Stimulated activated CD4-positive, alpha-beta T cell treated with anti-CD3 and anti-CD28 coated beads, Interleukin-15, amount 100 ng/mL, for 1 hour (primary cell): Measurements from ENCODE around the gene NFKB2.
A peak's percentile ranks its signal among the peaks of the same experiment; 100 is the strongest.

Source experiments
- DNase-seq, 2 donors: peaks; one replicate each; pipeline ENCODE4 v3.0.0-alpha.2; 2020; ENCODE audit warnings: low read depth in 1 of 2, low spot score in 1 of 2

NFKB2 gene

GRCh38 chr10:102450374-102451104 lies 55.0 kb downstream of the NFKB2 start:
- DNase-seq = peak; percentile 74 to 85

DNA sequence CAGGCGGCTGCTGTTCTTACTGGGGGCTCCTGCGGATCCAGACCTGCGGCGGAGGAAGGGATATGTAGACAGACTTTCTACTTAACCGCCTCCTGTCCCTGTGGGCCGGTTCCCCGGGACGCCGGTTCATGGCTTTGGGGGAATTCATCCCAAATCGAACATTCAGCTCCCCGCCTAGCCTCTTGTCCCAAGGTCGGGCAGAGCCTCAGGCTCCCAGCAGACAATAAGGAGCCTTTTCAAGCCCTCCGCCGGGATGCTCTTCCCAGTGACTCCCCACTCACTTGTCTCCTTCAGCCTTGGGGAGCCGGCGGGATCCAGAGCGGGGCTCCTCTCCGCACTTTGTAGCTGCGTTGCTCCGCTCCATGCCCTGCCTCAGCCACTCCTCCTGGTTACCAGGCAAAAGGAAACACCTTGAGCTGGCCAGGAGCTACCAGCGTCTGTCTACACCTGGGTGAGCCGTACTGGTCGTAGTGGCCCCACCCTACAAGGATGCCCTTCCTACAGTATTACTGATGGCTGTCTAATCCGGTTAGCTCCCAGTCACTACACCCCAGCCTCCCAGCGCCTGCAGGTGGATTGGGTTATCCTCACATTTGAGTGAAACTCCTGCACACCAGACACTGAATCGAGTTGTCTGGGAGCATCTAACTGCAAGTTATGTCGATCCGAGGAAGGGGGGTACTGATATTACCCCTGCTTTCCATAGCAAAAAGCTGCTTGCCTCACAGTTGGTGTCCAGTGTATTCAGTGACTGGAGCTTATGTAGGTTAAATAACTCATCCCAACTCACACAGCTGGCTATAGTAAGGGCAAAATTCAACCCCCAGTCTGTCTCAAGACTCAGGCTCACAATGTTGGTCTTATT lies 55.8 kb downstream of the NFKB2 start, which contains the start of gene C10orf95:
Gene C10orf95, minus strand, starts transcription at position 439 of the 865 bp plus-strand sequence. CDS start 450 bp downstream, outside the sequence.
- DNase-seq = no peak
